Thyroid gland (tissue), 4 donors: ENCODE data around the gene ENTPD8. TPM values are rescaled to one million over a fixed set of nuclear protein-coding genes. Genes with fewer than 3 reads are reported as not detected.

Experiments
- DNase-seq, 2 donors: peaks; one replicate each; pipeline ENCODE4 v3.0.0-alpha.2; 2019
- H3K27ac ChIP-seq, 3 donors: fragments of 200-600 bp; sonication (generic); 1 replicate in 2 of 3; 2 replicates in 1 of 3; pipeline ENCODE4 v1.5.1; 2016 to 2019; ENCODE audit warnings: mild to moderate bottlenecking in 1 of 3, moderate library complexity in 1 of 3
- H3K27me3 ChIP-seq: fragments of 200-600 bp; sonication (generic); one replicate; pipeline ENCODE4 v1.5.1; 2019
- H3K36me3 ChIP-seq, 2 donors: fragments of 200-600 bp; sonication (generic); one replicate each; pipeline ENCODE4 v1.5.1; 2016 to 2019
- H3K4me1 ChIP-seq, 2 donors: fragments of 200-600 bp; sonication (generic); one replicate each; pipeline ENCODE4 v1.5.1; 2017 to 2019
- H3K4me3 ChIP-seq, 3 donors: fragments of 200-600 bp; sonication (generic); replicated peaks in 1 of 3; 1 replicate in 2 of 3; 2 replicates in 1 of 3; pipeline ENCODE4 v1.5.1; 2016; ENCODE audit warnings: mild to moderate bottlenecking in 1 of 3
- H3K9me3 ChIP-seq: fragments of 200-600 bp; sonication (generic); one replicate; pipeline ENCODE4 v1.5.1; 2017
- CTCF ChIP-seq, 6 experiments: fragments of 200-600 bp in 3 of 6; fragments of 450-650 bp in 3 of 6; sonication (generic) in 3 of 6; IDR thresholded peaks; one replicate each; pipeline ENCODE4 v1.5.1; 2016 to 2019; ENCODE audit warnings: antibody characterized with exemption in 6 of 6, mild to moderate bottlenecking in 2 of 6, inconsistent platforms in 1 of 6, moderate library complexity in 1 of 6
- POLR2A ChIP-seq, 2 donors: fragments of 450-650 bp; IDR thresholded peaks; one replicate each; pipeline ENCODE4 v1.6.1; 2017; ENCODE audit warnings: antibody characterized with exemption in 2 of 2, mild to moderate bottlenecking in 2 of 2, moderate library complexity in 1 of 2
- WGBS, 2 donors: methylation state at CpG; one replicate each; pipeline ENCODE4 v1.1.5; 2017; 5-methylcytosine and 5-hydroxymethylcytosine counted together
- intact Hi-C: fragments of 100-400 bp; cut with DNase I; formaldehyde crosslinking; loops from one replicate; pipeline ENCODE4 v1.15.1; 2023
- total RNA-seq, 4 donors: library from RNA; depleted of rRNA; stranded (reverse); fragments of >200 nt; gene quantifications; one replicate each; pipeline ENCODE4 v1.2.3, GENCODE V29; 2016

Gene ENTPD8
- total RNA-seq, 4 donors from 2014 or later, result 0.29 to 0.78 TPM; not detected in 2

- Histone ChIP-seq H3K27ac (no peak overlapping the region), H3K36me3 (no peaks in the 10 kb centered on the region), H3K4me3 (peak overlapping the region in 2 of 3 donors; percentile 13 to 30), H3K9me3 (no peaks in the 10 kb centered on the region), H3K4me1 (peaks cover 22 to 36% of the 10 kb centered on the region in 2 donors), H3K27me3 (no peaks in the 10 kb centered on the region)
- intact Hi-C loops, result loop anchor here (5.0 kb wide), 1 partner anchor 110 kb away; no protein-coding TSS in a partner anchor
- WGBS, 2 donors, result 0 to 30% methylated on average over 2 to 7 of the region's 63 CpGs
- DNase-seq, result peak; percentile 65 to 70
- TF ChIP-seq CTCF (IDR thresholded peaks at IDR 0.05) (peak; percentile 42 to 89 (median 78)), POLR2A (IDR thresholded peaks at IDR 0.05) (no peak)
These were observed 34.1 kb downstream of the ENTPD8 start for GRCh38 chr9:137406876-137407589.

- H3K4me1 ChIP-seq, result peaks cover 18 to 28% of the 10 kb centered on the region in 2 donors
- no peak overlapping the region for H3K27ac ChIP-seq
- intact Hi-C loops, result loop anchor here (5.0 kb wide), 1 partner anchor 109 kb away; no protein-coding TSS in a partner anchor
- DNase-seq, result no peak
- no peak for TF ChIP-seq CTCF (IDR thresholded peaks at IDR 0.05)
- TF ChIP-seq POLR2A (IDR thresholded peaks at IDR 0.05), result no peak
- no peaks in the 10 kb centered on the region for H3K9me3 ChIP-seq
- WGBS, 2 donors, result 62 to 63% methylated on average over 12 to 15 of the region's 20 CpGs
- H3K27me3 ChIP-seq, result no peaks in the 10 kb centered on the region
- peak overlapping the region in 1 of 3 donors; percentile 30 for H3K4me3 ChIP-seq
- no peaks in the 10 kb centered on the region for H3K36me3 ChIP-seq
These were observed 34.9 kb downstream of the ENTPD8 start for GRCh38 chr9:137406085-137406760.

- Histone ChIP-seq H3K9me3 (no peaks in the 10 kb centered on the region), H3K27ac (no peak overlapping the region), H3K4me3 (no peak overlapping the region), H3K36me3 (no peaks in the 10 kb centered on the region), H3K27me3 (no peaks in the 10 kb centered on the region), H3K4me1 (peaks cover 13 to 26% of the 10 kb centered on the region in 2 donors)
- TF ChIP-seq POLR2A (IDR thresholded peaks at IDR 0.05) (no peak), CTCF (IDR thresholded peaks at IDR 0.05) (no peak)
- intact Hi-C loops, result loop anchor here (5.0 kb wide), 1 partner anchor 108 kb away; no protein-coding TSS in a partner anchor
- no peak for DNase-seq
- 97% methylated on average over 9 to 11 of the region's 11 CpGs for WGBS, 2 donors
These were observed 35.5 kb downstream of the ENTPD8 start for GRCh38 chr9:137405677-137406081.

GRCh38 chr9:137404961-137405567, 36.1 kb downstream of the ENTPD8 start:
- H3K36me3 ChIP-seq, result no peaks in the 10 kb centered on the region
- peaks cover 12 to 26% of the 10 kb centered on the region in 2 donors for H3K4me1 ChIP-seq
- H3K27me3 ChIP-seq, result no peaks in the 10 kb centered on the region
- H3K9me3 ChIP-seq, result no peaks in the 10 kb centered on the region
- 90 to 96% methylated on average over 13 to 22 of the region's 24 CpGs for WGBS, 2 donors
- H3K27ac ChIP-seq, result no peak overlapping the region
- H3K4me3 ChIP-seq, result no peak overlapping the region
- TF ChIP-seq POLR2A (IDR thresholded peaks at IDR 0.05), result no peak
- no peak for TF ChIP-seq CTCF (IDR thresholded peaks at IDR 0.05)
- intact Hi-C loops, result loop anchor here (5.0 kb wide), 1 partner anchor 108 kb away; no protein-coding TSS in a partner anchor
- DNase-seq, result no peak
